Hematopoietic multipotent progenitor cell treated with erythropoietin and hydrocortisone succinate and interleukin-3 and kit ligand, for 4 days (in vitro differentiated cells): ENCODE data around the gene VCPKMT.

Experiments used
- DNase-seq: peaks from one replicate; pipeline ENCODE4 v3.0.0-alpha.2; 2015

The VCPKMT gene

GRCh38 chr14:50116181-50116956 is at the start of gene VCPKMT:
Gene VCPKMT, minus strand, starts transcription at chr14:50116572. Its CDS starts 20 bp downstream, at chr14:50116552.
- DNase-seq = peak; percentile 98

GRCh38 chr14:50156111-50156510 is 39.7 kb upstream of the VCPKMT start:
- DNase-seq = no peak

- DNase-seq = no peak
Observed at GRCh38 chr14:50148799-50149198, 32.4 kb upstream of the VCPKMT start.

GRCh38 chr14:50139192-50139591 is 22.8 kb upstream of the VCPKMT start:
- no peak for DNase-seq

- DNase-seq = no peak
Observed at GRCh38 chr14:50127802-50128201, 11.4 kb upstream of the VCPKMT start.

GRCh38 chr14:50123062-50123461 is 6.7 kb upstream of the VCPKMT start:
- no peak for DNase-seq

- no peak for DNase-seq
Observed at GRCh38 chr14:50122291-50122690, 5.9 kb upstream of the VCPKMT start.

- DNase-seq = no peak
Observed at GRCh38 chr14:50121486-50121885, 5.1 kb upstream of the VCPKMT start.

GRCh38 chr14:50117456-50117855 is 1.1 kb upstream of the VCPKMT start:
- no peak for DNase-seq

GRCh38 chr14:50116966-50117365 is 594 bp upstream of the VCPKMT start:
- no peak for DNase-seq

- no peak for DNase-seq
Observed at GRCh38 chr14:50113381-50114035, 2.9 kb downstream of the VCPKMT start.

GRCh38 chr14:50110323-50111037 is 5.9 kb downstream of the VCPKMT start:
- DNase-seq = no peak

- DNase-seq = no peak
Observed at GRCh38 chr14:50109342-50109741, 7.0 kb downstream of the VCPKMT start.

GRCh38 chr14:50107850-50108249 is 8.5 kb downstream of the VCPKMT start:
- no peak for DNase-seq

- no peak for DNase-seq
Observed at GRCh38 chr14:50106178-50106577, 10.2 kb downstream of the VCPKMT start.

- no peak for DNase-seq
Observed at GRCh38 chr14:50103558-50103957, 12.8 kb downstream of the VCPKMT start.

- no peak for DNase-seq
Observed at GRCh38 chr14:50101417-50101816, 15.0 kb downstream of the VCPKMT start.

GRCh38 chr14:50100805-50101204 is 15.6 kb downstream of the VCPKMT start:
- DNase-seq = no peak

GRCh38 chr14:50099335-50099734 is 17.0 kb downstream of the VCPKMT start:
- DNase-seq = no peak

GRCh38 chr14:50095895-50096294 is 20.5 kb downstream of the VCPKMT start:
- DNase-seq = peak; percentile 69

- no peak for DNase-seq
Observed at GRCh38 chr14:50094056-50094755, 22.2 kb downstream of the VCPKMT start.

- no peak for DNase-seq
Observed at GRCh38 chr14:50093496-50093895, 22.9 kb downstream of the VCPKMT start.

- no peak for DNase-seq
Observed at GRCh38 chr14:50092006-50092555, 24.3 kb downstream of the VCPKMT start.
